GM15510 (cell line): ENCODE measurements around the gene UNK.

Source experiments
- POLR2A ChIP-seq: IDR thresholded peaks from 3 replicates; pipeline ENCODE4 v1.6.1; 2011; ENCODE audit warnings: borderline replicate concordance; ENCODE audit not compliant: insufficient read length; ENCODE audit errors: extremely low read depth

Gene UNK

GRCh38 chr17:75837899-75838298 lies 53.3 kb downstream of the UNK start:
- TF ChIP-seq POLR2A, result no peak

- no peak for TF ChIP-seq POLR2A
Observed at GRCh38 chr17:75838410-75838809, 53.8 kb downstream of the UNK start.

- no peak for TF ChIP-seq POLR2A
Observed at GRCh38 chr17:75839942-75840798, 55.6 kb downstream of the UNK start.

GRCh38 chr17:75840799-75841164 lies 56.2 kb downstream of the UNK start:
- no peak for TF ChIP-seq POLR2A

- no peak for TF ChIP-seq POLR2A
Observed at GRCh38 chr17:75842411-75842810, 57.8 kb downstream of the UNK start.

- TF ChIP-seq POLR2A, result no peak
Observed at GRCh38 chr17:75842963-75843576, 58.5 kb downstream of the UNK start.

- peak; percentile 50 for TF ChIP-seq POLR2A
Observed at GRCh38 chr17:75843577-75844529, 59.2 kb downstream of the UNK start, which contains the start of gene UNC13D. TSS of gene UNC13D (minus strand) at chr17:75844404. CDS start at chr17:75844337, 67 bp downstream.

- no peak for TF ChIP-seq POLR2A
Observed at GRCh38 chr17:75844530-75845057, 60.0 kb downstream of the UNK start.

GRCh38 chr17:75845058-75845711 lies 60.6 kb downstream of the UNK start:
- TF ChIP-seq POLR2A, result peak; percentile 19

GRCh38 chr17:75845933-75846691 lies 61.5 kb downstream of the UNK start:
- no peak for TF ChIP-seq POLR2A

GRCh38 chr17:75846692-75847613 lies 62.3 kb downstream of the UNK start:
- peak; percentile 10 for TF ChIP-seq POLR2A
